RWPE1 (cell line): Measurements from ENCODE around the gene ABHD17B.

Experiments used
- CTCF ChIA-PET: fragments of 350-600 bp; sonication (Branson Sonifier 250); formaldehyde crosslinking; extraction: SDS; loops from one replicate; lab custom pipeline; 2021; lab: Yijun Ruan, JAX
- POLR2A ChIA-PET: fragments of 400-600 bp; formaldehyde crosslinking; extraction: SDS; loops from one replicate; lab custom pipeline; 2020; ENCODE audit warnings: antibody characterized with exemption; ENCODE audit not compliant: low non-redundant PET; lab: Yijun Ruan, JAX
- DNase-seq: peaks from one replicate; pipeline ENCODE4 v3.0.0; 2012; ENCODE audit warnings: low spot score
- H3K27ac ChIP-seq: fragments of 450-650 bp; 2 replicates; pipeline ENCODE4 v1.5.1; 2017
- TF ChIP-seq, protein P1 (sequence below): fragments of 450-650 bp; conservative IDR thresholded peaks from 2 replicates; pipeline ENCODE4 v1.5.1; 2017; ENCODE audit warnings: low read depth, mild to moderate bottlenecking

Gene ABHD17B

DNA sequence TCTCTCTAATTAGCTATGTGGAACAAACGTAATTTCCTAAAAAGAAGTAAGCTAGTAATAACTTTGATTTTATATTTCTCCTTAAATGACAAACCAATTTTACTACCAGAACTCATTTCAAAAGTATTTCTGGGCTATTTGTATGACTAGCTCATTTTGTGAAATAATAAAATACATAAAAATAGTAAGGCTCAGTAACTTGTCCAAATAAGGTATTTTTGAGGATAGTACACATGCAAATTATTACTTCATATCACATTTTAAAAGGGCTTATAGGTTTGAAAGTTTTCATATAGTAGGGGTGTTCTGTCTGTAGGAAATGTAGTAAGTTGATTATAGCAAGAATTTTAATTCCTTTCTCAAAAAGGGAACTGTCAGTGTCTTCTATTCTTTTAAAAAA lies 26.9 kb upstream of the ABHD17B start:
- TF ChIP-seq, protein P1, sequence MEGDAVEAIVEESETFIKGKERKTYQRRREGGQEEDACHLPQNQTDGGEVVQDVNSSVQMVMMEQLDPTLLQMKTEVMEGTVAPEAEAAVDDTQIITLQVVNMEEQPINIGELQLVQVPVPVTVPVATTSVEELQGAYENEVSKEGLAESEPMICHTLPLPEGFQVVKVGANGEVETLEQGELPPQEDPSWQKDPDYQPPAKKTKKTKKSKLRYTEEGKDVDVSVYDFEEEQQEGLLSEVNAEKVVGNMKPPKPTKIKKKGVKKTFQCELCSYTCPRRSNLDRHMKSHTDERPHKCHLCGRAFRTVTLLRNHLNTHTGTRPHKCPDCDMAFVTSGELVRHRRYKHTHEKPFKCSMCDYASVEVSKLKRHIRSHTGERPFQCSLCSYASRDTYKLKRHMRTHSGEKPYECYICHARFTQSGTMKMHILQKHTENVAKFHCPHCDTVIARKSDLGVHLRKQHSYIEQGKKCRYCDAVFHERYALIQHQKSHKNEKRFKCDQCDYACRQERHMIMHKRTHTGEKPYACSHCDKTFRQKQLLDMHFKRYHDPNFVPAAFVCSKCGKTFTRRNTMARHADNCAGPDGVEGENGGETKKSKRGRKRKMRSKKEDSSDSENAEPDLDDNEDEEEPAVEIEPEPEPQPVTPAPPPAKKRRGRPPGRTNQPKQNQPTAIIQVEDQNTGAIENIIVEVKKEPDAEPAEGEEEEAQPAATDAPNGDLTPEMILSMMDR = no peak
- ChIA-PET POLR2A (no interaction called here), CTCF (no interaction called here)
- H3K27ac ChIP-seq = no peak overlapping the region
- no peak for DNase-seq

DNA sequence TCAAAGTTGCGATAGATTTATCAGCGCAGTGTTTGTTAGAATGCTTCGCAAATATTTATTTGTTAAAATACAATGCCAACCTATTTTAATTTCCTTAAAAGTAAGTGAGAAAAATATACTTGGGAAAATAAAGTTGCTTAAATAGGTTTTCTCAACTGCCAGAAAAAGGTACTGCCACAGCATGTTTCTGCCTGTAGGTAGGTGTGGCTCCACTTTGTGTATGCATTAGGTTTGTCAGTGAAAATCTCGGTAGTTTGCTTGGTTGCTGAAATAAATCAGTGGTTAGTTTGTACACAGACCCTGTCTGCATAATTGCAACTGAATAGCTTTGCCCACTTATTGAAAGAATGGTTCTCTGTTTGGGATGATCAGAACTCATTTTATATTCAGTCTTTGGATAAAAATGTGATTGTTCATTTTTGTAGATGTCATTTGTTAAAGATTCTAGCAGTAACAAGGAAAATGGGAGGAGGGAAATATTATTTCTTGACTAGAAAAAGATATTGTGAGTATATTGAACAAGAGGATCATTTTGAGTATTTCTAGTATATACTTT lies 26.2 kb upstream of the ABHD17B start:
- ChIA-PET POLR2A (no interaction called here), CTCF (no interaction called here)
- H3K27ac ChIP-seq = peak overlapping the region; percentile 74
- DNase-seq = peak; percentile 26
- TF ChIP-seq, protein P1 = no peak

DNA sequence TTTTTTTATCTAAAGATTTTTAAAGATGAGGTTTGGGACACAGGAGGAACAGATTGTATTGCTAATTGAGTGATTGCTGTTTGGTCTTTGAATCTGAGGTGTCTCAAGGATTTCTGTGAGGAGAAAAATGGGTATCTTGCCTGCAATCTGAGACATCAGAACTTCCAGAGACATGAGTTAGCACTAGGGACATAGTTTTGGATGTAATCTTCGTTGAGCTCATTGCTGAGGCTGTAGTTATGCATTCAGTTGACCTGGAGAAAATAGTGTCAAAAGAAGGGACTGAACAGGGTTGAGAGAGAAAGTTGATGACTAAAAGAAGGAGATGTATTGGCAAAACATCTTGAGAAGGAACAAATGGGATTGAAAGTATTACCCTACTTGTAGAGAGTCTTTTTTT lies 25.1 kb upstream of the ABHD17B start:
- TF ChIP-seq, protein P1 = no peak
- no peak overlapping the region for H3K27ac ChIP-seq
- ChIA-PET CTCF (no interaction called here), POLR2A (no interaction called here)
- no peak for DNase-seq

DNA sequence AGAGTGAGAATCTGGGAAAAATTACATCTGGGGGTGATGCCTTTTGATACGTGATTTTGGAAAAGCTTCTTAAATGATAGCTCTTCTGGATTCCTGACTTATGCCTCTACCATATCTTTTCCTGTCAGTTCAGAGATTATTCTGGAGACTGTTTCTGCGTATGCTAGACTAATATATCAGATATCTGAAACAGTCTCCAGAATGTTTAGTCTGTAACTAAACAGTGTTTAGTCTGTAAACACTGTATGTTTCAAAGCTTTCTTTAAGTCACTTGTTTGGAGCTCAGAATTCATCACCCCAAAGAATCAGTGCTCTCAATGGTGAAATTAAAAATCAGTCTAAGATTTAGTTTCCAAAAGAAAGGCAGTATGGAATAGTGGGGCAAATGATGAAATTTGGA lies 20.2 kb upstream of the ABHD17B start:
- no peak overlapping the region for H3K27ac ChIP-seq
- TF ChIP-seq, protein P1 = no peak
- no peak for DNase-seq
- ChIA-PET POLR2A (no interaction called here), CTCF (no interaction called here)

DNA sequence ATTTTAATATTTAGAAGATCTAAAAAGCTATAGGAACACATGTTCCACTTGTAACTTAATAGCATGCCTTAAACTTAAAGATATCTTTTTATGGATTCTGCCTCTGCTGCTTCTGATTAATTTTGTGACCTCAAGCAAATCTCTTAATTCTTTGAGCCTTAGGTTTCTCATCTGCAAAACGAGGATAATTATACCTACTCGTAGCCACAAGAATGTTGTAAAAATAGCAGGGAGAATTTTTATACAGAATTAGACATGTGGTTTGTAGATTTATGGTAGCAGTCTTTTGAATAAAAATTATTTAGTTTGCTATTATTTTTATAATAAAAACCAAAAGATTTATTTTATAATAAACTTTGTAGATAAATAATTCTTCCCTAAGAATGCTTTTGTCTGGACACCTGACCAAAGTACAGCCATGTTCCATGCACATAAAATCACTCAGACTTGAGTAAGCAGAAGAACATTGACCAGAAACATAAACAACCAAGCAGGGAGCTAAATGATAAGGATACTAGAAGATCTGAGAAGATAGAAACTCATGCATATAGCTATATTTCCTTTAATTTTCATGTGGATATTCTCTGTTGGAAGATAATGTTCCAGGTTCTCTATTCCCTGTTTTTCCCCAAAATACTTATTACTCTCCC lies 18.9 kb upstream of the ABHD17B start:
- TF ChIP-seq, protein P1 = no peak
- DNase-seq = no peak
- POLR2A ChIA-PET = interaction anchor here (0.5 kb wide), 1 partner anchor 165 kb away, joined by 5 read pairs; no protein-coding TSS in a partner anchor
- no peak overlapping the region for H3K27ac ChIP-seq
- CTCF ChIA-PET = no interaction called here

DNA sequence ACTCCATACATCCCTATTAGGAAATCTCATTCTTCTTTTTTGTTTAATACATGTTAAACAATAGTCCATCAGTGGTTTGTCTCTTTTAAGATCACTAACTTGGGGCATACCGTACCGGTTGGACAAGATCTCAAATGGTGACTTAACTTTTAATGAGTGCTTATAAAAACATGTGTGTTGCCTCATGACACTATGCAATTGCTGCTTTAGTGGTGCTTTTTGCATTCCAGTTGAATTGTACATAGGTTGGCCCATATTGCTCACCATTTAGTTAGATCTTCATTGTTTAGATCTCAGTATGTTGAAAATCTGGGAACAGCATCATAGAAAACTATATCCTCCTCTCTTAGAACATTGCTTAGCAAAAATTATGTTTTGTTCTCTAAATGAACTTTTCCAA lies 18.2 kb upstream of the ABHD17B start:
- H3K27ac ChIP-seq = no peak overlapping the region
- CTCF ChIA-PET = no interaction called here
- peak; percentile 64 for DNase-seq

More for the DNA sequence above, 18.2 kb upstream of the ABHD17B start:
- TF ChIP-seq, protein P1 = no peak
- POLR2A ChIA-PET = no interaction called here
